Glomerular visceral epithelial cell (primary cell): ENCODE measurements around the gene C11orf68.

ENCODE experiments used
- DNase-seq: peaks from one replicate; pipeline ENCODE4 v3.0.0-alpha.2; 2016; ENCODE audit errors: extremely low spot score

The C11orf68 gene

DNA sequence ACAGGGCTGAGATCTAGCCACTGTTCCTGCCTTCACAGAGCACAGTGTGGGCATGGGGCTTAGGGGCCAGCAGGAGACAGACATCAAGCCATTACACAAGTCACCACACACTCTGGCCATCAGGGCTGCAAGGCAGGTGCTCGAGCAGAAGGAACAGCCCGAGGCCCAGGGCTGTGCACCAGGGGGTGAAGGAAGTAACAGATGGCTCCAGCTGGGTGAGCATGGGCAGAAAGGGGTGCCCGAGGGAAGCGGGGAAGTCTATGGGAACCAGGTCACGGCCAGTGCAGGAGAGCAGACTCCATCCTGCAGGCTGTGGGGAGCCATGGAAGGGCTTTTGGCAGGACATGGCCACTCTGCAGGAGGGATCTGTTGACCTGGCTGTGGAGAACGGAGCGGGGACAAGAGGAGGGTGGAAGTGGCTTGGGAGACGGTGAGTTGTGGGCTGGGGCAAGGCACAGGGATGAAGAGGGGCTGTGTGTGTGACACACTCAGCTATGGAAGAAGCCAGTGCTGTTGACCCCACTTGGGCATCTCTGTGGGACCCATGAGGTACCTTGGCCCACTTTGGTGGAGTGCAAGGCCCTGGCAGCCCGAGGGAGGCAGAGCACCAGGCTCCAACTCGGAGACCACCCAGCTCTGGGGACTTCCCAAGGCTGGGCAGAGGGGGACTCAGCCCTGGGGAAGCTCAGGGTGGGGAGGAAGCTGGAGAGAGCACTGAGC is 3.6 kb downstream of the C11orf68 start:
- peak; percentile 75 for DNase-seq

DNA sequence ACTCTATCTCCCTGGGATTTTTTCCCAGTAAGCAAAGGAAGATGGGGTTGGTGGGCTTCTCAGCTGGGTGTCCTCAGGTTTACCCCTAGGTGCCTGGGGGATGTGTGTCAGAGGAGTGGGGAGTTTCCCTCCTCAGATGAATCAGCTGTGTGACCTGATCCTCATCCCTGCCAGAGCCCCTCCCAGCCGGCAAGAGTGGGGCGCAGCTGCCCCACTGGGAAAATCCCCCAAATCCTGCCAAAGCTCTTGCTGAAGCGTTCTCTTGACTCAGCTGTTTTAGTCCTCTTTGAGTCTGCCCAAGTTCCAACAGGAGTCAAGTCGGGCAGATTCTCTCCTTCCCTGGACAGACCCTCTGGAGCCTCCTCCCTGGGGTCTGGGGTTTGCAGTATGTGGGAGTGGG is 6.0 kb downstream of the C11orf68 start:
- peak; percentile 79 for DNase-seq

GRCh38 chr11:65911682-65912568 is 6.9 kb downstream of the C11orf68 start:
- DNase-seq = peak; percentile 93

GRCh38 chr11:65907878-65908277 is 11.0 kb downstream of the C11orf68 start:
- no peak for DNase-seq

DNA sequence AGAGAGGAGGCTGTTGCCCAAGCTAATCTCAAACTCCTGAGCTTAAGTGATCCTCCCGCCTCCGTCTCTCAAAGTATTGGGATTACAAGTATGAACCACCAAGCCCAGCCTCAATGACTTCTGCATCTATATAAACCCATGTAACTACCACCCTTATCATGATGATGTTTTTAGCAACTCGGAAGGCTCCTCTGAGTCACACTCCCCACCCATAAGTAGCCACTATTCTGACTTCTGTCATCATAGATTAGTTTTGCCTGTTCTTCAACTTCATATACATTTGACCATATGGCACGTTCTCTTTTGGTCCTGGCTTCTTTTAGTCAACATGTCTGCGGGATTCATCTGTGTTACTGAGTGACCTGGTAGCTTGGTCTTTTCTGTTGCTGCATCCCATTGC is 12.3 kb downstream of the C11orf68 start:
- no peak for DNase-seq

DNA sequence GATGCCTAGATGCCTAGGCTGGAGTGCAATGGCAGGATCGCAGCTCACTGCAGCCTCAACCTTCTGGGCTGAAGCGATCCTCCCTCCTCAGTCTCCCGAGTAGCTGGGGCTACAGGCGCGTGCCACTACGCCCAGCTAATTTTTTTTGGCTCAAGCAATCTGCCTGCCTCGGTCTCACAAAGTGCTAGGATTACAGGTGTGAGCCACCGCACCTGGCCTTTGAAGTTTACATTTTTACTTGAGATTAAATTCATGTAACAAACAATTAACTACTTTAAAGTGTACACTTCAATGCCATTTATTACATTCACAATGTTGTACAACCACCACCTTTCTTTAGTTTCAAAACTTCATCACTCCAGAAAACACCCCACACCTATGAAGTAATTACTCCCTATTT is 15.1 kb downstream of the C11orf68 start:
- DNase-seq = no peak

GRCh38 chr11:65903068-65903481 is 15.8 kb downstream of the C11orf68 start:
- DNase-seq = peak; percentile 93

- no peak for DNase-seq
Measured at GRCh38 chr11:65900899-65901180, 18.0 kb downstream of the C11orf68 start.

- peak; percentile 97 for DNase-seq
Measured at GRCh38 chr11:65900125-65900898, 18.6 kb downstream of the C11orf68 start, which contains the start of gene FOSL1. FOSL1 (minus strand) TSS chr11:65900388; CDS start chr11:65900339, 49 bp downstream.

GRCh38 chr11:65899356-65900124 is 19.3 kb downstream of the C11orf68 start:
- DNase-seq = peak; percentile 86

GRCh38 chr11:65898656-65899355 is 20.1 kb downstream of the C11orf68 start:
- no peak for DNase-seq

GRCh38 chr11:65897020-65897471 is 21.8 kb downstream of the C11orf68 start:
- no peak for DNase-seq

DNA sequence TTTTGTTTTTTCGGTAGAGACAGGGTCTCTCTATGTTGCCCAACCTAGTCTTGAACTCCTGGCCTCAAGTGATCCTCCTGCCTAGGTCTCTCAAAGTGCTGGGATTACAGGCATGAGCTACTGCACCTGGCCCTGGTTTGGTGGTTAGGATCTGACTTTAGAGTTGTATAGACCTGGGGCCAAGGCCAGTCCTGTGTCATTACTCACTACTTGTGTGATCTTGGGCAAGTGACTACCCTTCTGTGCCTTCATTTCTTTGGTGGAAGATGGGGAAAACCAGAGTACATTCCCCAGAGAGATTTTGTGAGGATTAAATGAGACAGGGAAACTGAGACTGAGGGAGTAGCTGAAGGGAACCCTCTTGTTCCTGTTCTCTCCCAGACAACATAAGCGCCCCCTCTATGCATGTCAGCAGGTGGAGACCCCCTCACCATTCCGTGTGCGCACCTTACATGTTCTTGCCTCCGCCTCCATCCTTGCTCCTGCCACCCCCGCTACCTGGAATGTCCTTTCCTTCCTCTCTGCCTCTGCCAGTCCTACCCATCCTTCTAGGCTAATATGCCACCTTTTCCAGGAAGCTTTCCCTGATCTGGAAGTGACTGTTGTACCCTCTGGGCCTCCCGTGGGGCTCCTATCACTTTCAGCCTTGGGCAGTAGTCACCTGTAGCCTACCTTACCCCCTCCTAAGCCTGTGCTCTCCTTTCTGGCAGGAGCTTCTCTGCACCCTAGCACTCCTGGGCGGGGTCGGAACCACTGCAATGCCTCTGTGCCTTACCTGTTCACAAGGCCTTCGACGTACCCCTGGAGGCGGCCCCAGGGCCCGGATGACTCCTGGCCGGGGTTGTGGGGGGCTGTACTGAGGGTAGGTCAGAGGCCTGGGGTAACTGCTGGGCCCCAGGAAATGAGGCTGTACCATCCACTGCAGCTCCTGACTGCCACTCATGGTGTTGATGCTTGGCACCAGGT is 22.5 kb downstream of the C11orf68 start:
- no peak for DNase-seq

DNA sequence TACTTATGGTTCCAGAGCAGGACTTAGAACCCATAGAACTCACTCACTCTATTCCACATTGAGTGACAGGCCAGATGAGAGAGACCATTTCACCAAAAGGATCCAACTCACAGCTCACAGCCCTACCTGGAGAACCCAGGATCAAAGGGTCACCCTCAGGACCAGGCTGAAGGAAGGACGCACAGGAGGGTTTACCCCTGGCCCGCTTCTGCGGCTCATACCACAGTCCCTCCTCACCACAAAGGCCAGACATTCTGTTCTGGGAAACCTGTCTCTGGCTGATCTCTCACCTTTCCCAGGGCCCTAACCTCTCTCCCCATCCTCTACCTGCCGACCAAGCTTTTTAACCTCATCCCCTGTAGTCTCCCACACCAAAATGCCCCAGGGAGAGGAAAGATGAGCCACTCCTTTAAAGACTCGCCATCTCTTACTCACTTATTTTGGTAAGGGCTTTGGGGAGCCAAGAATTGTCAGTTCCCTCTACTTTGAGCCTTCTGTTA is 23.3 kb downstream of the C11orf68 start:
- DNase-seq = no peak

GRCh38 chr11:65894034-65894591 is 24.7 kb downstream of the C11orf68 start:
- DNase-seq = no peak

GRCh38 chr11:65892661-65893317 is 26.1 kb downstream of the C11orf68 start:
- no peak for DNase-seq

DNA sequence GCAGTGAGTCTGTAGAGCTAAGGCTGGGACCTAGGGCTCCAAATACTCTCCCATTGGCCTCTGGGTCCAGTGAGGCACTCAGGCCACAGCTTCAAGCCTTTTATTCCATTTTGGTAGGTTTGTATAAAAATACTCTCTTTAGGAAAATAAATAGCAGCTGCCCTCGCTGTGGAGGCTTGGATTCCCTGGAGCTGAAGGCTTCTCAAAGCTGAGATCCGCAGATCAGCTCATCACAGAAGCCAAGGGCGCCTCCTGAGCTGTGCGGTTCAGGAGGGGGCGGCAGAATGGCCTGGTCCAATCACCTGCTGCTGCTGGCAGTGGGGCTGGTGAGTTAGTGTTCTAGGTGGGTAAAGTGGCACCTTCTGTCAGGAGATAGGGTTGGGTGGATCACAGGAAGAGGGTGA is 26.7 kb downstream of the C11orf68 start:
- peak; percentile 33 for DNase-seq
